ENCODE results near the gene ZBTB11. TPM values are rescaled to one million over a fixed set of nuclear protein-coding genes. Genes with fewer than 3 reads are reported as not detected.
"Not testable (repeated sequence)": the region's sequence is repeated elsewhere in the genome, so short reads cannot be mapped to it uniquely, and the experiment has no call there.

ZBTB11 gene
- total RNA-seq, 1 experiment from 2014 or later: 21.6 TPM

GRCh38 chr3:101690972-101691371 lies 14.0 kb upstream of the ZBTB11 start:
- no peak for DNase-seq (ENCODE audit: low read depth)

- DNase-seq (ENCODE audit: low read depth): no peak
Observed at GRCh38 chr3:101689286-101689685, 12.4 kb upstream of the ZBTB11 start.

DNA sequence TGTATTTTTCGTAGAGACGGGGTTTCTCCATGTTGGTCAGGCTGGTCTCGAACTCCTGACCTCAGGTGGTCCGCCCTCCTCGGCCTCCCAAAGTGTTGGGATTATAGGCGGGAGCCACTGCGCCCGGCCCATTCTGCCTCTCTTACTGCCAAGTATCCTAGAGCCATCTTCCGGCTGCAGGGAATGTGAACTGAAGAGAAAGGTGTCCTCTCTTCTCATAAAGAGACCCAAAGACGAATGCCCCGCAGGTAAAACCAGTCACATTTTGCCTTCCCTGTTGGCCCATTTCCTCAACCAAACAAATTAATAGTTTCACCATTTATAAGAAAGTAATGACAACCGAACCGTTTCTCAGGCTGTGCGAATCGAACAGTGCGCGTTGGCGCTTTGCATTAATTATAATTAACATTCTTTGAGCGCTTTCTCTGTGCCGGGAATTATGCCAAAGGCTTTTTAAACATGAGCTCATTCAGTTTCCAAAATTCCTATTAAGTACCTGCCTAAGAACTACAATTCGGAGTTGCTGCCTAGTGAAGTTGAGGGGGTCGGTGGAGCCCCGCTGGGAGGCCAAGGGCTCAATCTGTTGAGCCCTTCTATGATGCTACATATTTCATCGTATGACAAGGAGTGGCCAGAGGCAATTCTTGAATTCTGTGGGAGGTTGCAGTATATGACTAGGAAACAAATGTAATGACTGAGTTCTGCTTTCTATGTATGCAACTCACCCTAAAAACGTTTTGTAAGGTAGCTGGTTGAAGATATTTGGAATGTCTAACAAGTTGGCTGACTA lies 10.4 kb upstream of the ZBTB11 start:
- peak; percentile 27 for DNase-seq (ENCODE audit: low read depth)

- peak; percentile 21 for DNase-seq (ENCODE audit: low read depth)
Observed at GRCh38 chr3:101685870-101686307, 9.0 kb upstream of the ZBTB11 start.

GRCh38 chr3:101685050-101685400 lies 8.1 kb upstream of the ZBTB11 start:
- DNase-seq (ENCODE audit: low read depth): no peak

DNA sequence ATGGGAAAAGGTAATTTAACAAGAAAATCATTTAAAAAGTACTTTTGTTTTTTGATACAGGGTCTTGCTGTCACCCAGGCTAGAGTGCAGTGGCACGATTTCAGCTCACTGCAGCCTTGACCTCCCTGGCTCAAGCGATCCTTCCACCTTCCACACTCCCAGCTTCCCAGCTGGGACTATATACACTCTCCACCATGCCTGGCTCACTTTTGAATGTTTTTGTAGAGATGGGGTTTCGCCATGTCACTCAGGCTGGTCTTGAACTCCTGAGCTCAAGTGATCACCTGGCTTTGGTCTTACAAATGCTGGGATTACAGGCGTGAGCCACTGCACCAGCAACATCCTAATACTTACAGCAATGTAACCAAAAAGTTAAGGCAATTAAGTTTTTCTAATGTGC lies 3.5 kb upstream of the ZBTB11 start:
- no peak for DNase-seq (ENCODE audit: low read depth)

DNA sequence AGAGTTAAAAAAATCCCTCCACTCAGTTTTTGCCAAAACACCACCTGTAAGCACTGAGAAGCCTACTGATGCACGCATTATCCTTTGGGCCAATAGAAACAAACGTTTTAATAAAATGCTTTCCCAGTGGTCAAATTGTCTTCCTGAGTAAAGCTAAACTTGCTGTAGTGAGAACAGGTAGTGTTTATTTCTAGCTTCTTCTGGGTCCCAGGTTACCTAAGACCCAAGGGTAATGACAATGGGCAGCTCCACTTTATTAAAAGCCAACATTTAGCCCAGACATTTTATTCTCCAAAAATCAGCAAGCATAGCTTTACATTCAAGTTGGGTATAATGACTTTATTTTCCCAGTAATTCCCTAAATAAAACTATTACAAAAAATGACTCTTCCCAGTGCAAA lies 1.9 kb upstream of the ZBTB11 start:
- not testable (repeated sequence) for DNase-seq (ENCODE audit: low read depth)

GRCh38 chr3:101677436-101678286 lies 729 bp upstream of the ZBTB11 start:
- no peak for DNase-seq (ENCODE audit: low read depth)

- DNase-seq (ENCODE audit: low read depth): peak; percentile 98
Observed at GRCh38 chr3:101676216-101676764, 642 bp downstream of the ZBTB11 start.

DNA sequence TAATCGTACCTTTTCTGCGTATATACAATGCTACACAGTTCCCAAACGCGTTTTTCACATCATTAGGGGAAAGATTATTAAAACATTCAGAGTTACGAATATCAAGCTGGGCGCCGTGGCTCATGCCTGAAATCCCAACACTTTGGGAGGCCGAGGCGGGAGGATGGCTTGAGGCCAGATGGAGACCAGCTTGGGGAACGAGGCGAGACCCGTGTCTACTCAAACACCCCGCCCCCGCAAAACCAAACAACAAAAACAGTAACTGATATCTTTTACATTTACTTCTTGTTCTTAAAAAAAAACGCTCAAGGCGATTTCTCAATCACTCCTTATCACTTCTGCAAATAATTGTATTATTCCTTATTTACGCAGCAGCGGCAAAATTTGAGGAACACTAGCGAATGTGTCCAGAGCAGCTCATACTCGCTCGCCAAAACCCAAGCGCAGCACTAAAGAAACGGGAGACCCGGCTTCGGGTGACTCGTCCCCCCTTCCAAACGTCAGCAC lies 1.2 kb downstream of the ZBTB11 start:
- peak; percentile 36 for DNase-seq (ENCODE audit: low read depth)

- no peak for DNase-seq (ENCODE audit: low read depth)
Observed at GRCh38 chr3:101674518-101674917, 2.4 kb downstream of the ZBTB11 start.

DNA sequence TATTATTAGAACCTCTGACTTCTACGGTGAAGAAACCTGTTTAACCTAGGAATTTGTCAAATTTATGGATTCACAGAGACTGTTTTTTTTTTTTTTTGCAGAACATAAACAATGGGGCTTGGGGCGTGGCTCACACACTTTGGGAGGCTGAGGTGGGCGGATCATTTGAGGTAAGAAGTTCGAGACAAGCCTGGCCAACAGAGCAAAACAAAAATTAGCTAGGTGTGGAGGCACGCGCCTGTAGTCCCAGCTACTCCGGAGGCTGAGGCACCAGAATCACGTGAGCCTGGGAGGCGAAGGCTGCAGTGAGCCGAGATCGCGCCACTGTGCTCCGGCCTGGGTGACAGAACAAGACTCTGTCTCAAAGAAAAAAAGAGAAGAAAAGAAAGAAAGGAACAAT lies 3.0 kb downstream of the ZBTB11 start:
- no peak for DNase-seq (ENCODE audit: low read depth)

DNA sequence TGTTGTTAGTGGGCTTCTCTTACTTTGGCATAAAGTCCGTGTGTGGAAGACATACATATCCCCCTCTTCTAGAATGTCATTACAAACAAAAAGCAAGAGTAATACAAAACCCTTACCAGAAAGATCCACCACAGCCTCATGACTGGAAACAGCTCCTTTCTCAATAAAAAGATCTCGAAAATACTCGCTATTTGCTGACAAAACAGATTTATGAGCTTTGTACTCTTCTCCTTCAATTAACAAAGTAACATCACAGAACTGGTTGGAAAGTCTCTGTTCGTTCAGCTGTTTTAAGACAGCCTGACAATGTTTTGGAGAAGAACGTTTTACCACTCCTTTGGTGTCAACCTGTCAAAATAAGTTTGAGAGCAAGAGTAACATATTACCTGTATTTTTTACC lies 5.9 kb downstream of the ZBTB11 start:
- no peak for DNase-seq (ENCODE audit: low read depth)

- no peak for DNase-seq (ENCODE audit: low read depth)
Observed at GRCh38 chr3:101667844-101668243, 9.1 kb downstream of the ZBTB11 start.

DNA sequence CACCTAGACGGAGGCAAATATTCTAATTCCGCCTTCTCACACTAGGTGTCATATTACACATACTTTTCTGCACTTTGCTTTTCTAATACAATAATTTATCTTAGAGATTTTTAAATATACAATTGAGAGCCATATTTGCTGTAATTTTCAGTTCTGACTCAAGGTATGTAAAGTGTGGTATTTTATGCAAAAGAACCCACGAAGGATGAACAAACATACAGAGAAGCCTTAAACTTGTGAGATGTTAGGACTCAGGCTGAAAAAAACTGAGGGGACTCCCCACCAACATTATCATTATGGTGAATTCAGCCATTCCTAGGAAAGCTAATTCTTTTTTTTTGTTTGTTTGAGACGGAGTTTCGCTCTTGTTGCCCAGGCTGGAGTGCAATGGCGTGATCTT lies 9.6 kb downstream of the ZBTB11 start:
- no peak for DNase-seq (ENCODE audit: low read depth)

GRCh38 chr3:101665851-101666250 lies 11.1 kb downstream of the ZBTB11 start:
- DNase-seq (ENCODE audit: low read depth): no peak

- no peak for DNase-seq (ENCODE audit: low read depth)
Observed at GRCh38 chr3:101665357-101665756, 11.6 kb downstream of the ZBTB11 start.

GRCh38 chr3:101660714-101661113 lies 16.2 kb downstream of the ZBTB11 start:
- no peak for DNase-seq (ENCODE audit: low read depth)

GRCh38 chr3:101656651-101657050 lies 20.3 kb downstream of the ZBTB11 start:
- DNase-seq (ENCODE audit: low read depth): no peak

DNA sequence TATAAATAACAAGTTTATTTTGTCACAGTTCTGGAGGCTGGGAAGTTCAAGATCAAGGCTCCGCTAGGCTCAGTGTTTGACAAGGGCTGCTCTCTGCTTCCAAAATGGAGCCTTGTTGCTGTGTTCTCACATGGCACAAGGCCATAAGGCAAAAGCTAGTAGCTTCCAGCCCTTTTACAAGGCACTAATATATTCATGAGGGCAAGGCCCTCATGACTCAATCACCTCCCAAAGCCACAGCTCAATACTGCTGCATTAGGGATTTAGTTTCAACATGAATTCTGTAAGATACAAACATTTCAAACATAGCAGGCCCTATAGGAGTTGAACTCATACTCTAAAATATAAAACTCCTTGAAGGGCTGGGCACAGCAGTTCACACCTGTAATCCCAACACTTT lies 30.2 kb downstream of the ZBTB11 start:
- DNase-seq (ENCODE audit: low read depth): peak; percentile 41

DNA sequence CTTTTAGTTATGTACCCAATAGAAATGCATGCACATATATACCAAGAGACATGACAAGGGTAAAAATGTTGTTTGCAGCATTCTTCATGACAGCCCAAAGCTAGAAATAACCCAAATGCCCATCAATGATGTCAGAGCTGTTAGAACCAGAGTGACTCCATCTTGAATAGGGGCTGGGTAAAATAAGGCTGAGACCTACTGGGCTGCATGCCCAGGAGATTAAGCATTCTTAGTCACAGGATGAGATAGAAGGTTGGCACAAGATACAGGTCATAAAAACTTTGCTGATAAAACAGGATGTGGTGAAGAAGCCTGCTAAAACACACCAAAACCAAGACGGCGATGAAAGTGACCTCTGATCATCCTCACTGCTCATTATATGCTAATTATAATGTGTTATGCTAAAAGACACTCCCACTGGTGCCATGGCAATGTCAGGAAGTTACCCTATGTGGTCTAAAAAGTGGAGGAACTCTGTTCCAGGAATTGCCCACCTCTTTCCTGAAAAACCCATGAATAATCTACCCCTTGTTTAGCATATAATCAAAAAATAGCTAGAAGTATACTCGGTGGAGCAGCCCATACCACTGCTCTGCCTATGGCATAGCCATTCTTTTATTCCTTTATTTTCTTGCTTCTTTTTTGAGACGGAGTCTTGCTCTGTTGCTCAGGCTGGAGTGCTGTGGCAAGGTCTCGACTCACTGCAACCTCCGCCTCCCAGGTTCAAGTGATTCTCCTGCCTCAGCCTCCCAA lies 32.9 kb downstream of the ZBTB11 start:
- peak; percentile 89 for DNase-seq (ENCODE audit: low read depth)
